H9 (cell line): Measurements from ENCODE around the gene B3GNT3. TPM values are rescaled to one million over a fixed set of nuclear protein-coding genes. Genes with fewer than 3 reads are reported as not detected.

ENCODE experiments used
- DNase-seq: peaks from one replicate; pipeline ENCODE4 v3.0.0-alpha.2; 2017
- H2AFZ ChIP-seq: one replicate; pipeline ENCODE4 v1.6.1; 2013; ENCODE audit warnings: mild to moderate bottlenecking, low read length, control low read depth, moderate library complexity
- H2AK5ac ChIP-seq: 2 replicates; pipeline ENCODE4 v1.6.1; 2013; ENCODE audit warnings: low read length, control low read depth, mixed read lengths; ENCODE audit not compliant: insufficient read length
- H2BK120ac ChIP-seq: one replicate; pipeline ENCODE4 v1.6.1; 2013; ENCODE audit warnings: low read depth, mild to moderate bottlenecking, low read length, control low read depth, inconsistent platforms; ENCODE audit not compliant: poor library complexity, severe bottlenecking
- H2BK12ac ChIP-seq: 2 replicates; pipeline ENCODE4 v1.6.1; 2013; ENCODE audit warnings: low read length, control low read depth, mixed read lengths, low read depth; ENCODE audit not compliant: insufficient read length
- H2BK15ac ChIP-seq: 2 replicates; pipeline ENCODE4 v1.6.1; 2013; ENCODE audit warnings: low read depth, low read length, control low read depth
- H2BK20ac ChIP-seq: one replicate; pipeline ENCODE4 v1.6.1; 2013; ENCODE audit warnings: low read depth, mild to moderate bottlenecking, low read length, control low read depth, inconsistent platforms; ENCODE audit not compliant: poor library complexity, severe bottlenecking
- H2BK5ac ChIP-seq: 2 replicates; pipeline ENCODE4 v1.6.1; 2013; ENCODE audit warnings: low read length, control low read depth, mixed read lengths; ENCODE audit not compliant: insufficient read length
- H3K14ac ChIP-seq: 2 replicates; pipeline ENCODE4 v1.6.1; 2013; ENCODE audit warnings: low read length, control low read depth; ENCODE audit not compliant: insufficient read depth
- H3K18ac ChIP-seq: 2 replicates; pipeline ENCODE4 v1.6.1; 2013; ENCODE audit warnings: low read depth, mild to moderate bottlenecking, mixed read lengths, low read length, control low read depth; ENCODE audit not compliant: insufficient read length
- H3K23ac ChIP-seq: 2 replicates; pipeline ENCODE4 v1.6.1; 2013; ENCODE audit warnings: low read length, control low read depth, mixed read lengths, low read depth; ENCODE audit not compliant: insufficient read length
- H3K23me2 ChIP-seq: 2 replicates; pipeline ENCODE4 v1.6.1; 2013; ENCODE audit warnings: low read depth, mild to moderate bottlenecking, mixed read lengths, low read length, control low read depth; ENCODE audit not compliant: insufficient read length, poor library complexity, severe bottlenecking
- H3K27ac ChIP-seq: 2 replicates; pipeline ENCODE4 v1.5.1; 2013; ENCODE audit warnings: low read length, control low read depth, mixed read lengths, low read depth; ENCODE audit not compliant: insufficient read length
- H3K27me3 ChIP-seq: 2 replicates; pipeline ENCODE4 v1.6.1; 2013; ENCODE audit warnings: low read length, control low read depth, inconsistent platforms; ENCODE audit not compliant: insufficient read depth
- H3K4ac ChIP-seq: 2 replicates; pipeline ENCODE4 v1.6.1; 2013; ENCODE audit warnings: low read depth, mild to moderate bottlenecking, control low read depth, inconsistent platforms, low read length, moderate library complexity
- H3K4me1 ChIP-seq: 2 replicates; pipeline ENCODE4 v1.6.1; 2013; ENCODE audit warnings: low read length, control low read depth, inconsistent platforms; ENCODE audit not compliant: insufficient read depth
- H3K4me2 ChIP-seq: 2 replicates; pipeline ENCODE4 v1.6.1; 2013; ENCODE audit warnings: low read length, control low read depth, mixed read lengths; ENCODE audit not compliant: insufficient read length, insufficient read depth
- H3K56ac ChIP-seq: 2 replicates; pipeline ENCODE4 v1.6.1; 2013; ENCODE audit warnings: low read depth, mild to moderate bottlenecking, mixed read lengths, low read length, control low read depth; ENCODE audit not compliant: insufficient read length
- H3K79me1 ChIP-seq: 2 replicates; pipeline ENCODE4 v1.6.1; 2013; ENCODE audit warnings: low read depth, mild to moderate bottlenecking, moderate library complexity, low read length, control low read depth, inconsistent platforms; ENCODE audit not compliant: insufficient read depth, poor library complexity, severe bottlenecking
- H3K79me2 ChIP-seq: 2 replicates; pipeline ENCODE4 v1.6.1; 2013; ENCODE audit warnings: low read length, control low read depth, inconsistent platforms; ENCODE audit not compliant: insufficient read depth
- H3K9ac ChIP-seq: 2 replicates; pipeline ENCODE4 v1.6.1; 2013; ENCODE audit warnings: low read length, control low read depth, mixed read lengths; ENCODE audit not compliant: insufficient read length; ENCODE audit errors: extremely low read depth
- H3K9me3 ChIP-seq: one replicate; pipeline ENCODE4 v1.6.1; 2013; ENCODE audit warnings: low read depth, low read length, inconsistent platforms; ENCODE audit not compliant: control insufficient read depth
- H3T11ph ChIP-seq: one replicate; pipeline ENCODE4 v1.6.1; 2013; ENCODE audit warnings: mild to moderate bottlenecking, low read length, control low read depth, inconsistent platforms
- H4K20me1 ChIP-seq: one replicate; pipeline ENCODE4 v1.6.1; 2013; ENCODE audit not compliant: control insufficient read depth, insufficient read length, insufficient read depth
- H4K5ac ChIP-seq: 2 replicates; pipeline ENCODE4 v1.6.1; 2013; ENCODE audit warnings: low read depth, mild to moderate bottlenecking, mixed read lengths, low read length, control low read depth; ENCODE audit not compliant: insufficient read length
- H4K8ac ChIP-seq: replicated peaks from 2 replicates; pipeline ENCODE4 v1.6.1; 2013; ENCODE audit warnings: low read length, control low read depth, mixed read lengths, low read depth; ENCODE audit not compliant: insufficient read length
- H4K91ac ChIP-seq: 2 replicates; pipeline ENCODE4 v1.6.1; 2013; ENCODE audit warnings: low read depth, mild to moderate bottlenecking, moderate library complexity, mixed read lengths, low read length, control low read depth; ENCODE audit not compliant: insufficient read length
- H3K27ac Mint-ChIP-seq, 3 experiments: 2 replicates in 2 of 3; 3 replicates in 1 of 3; pipeline ENCODE4 v1.8.0; 2020 to 2021; ENCODE audit warnings: mixed read lengths in 3 of 3, mild to moderate bottlenecking in 1 of 3, moderate library complexity in 1 of 3
- H3K27me3 Mint-ChIP-seq: 2 replicates; pipeline ENCODE4 v1.8.0; 2021; ENCODE audit warnings: low read depth, mild to moderate bottlenecking, moderate library complexity, mixed read lengths
- H3K36me3 Mint-ChIP-seq, 3 experiments: 2 replicates in 2 of 3; 3 replicates in 1 of 3; pipeline ENCODE4 v1.8.0; 2020 to 2021; ENCODE audit warnings: low read depth in 3 of 3, mixed read lengths in 3 of 3; ENCODE audit not compliant: insufficient read depth in 1 of 3
- H3K4me1 Mint-ChIP-seq, 2 experiments: 2 replicates each; pipeline ENCODE4 v1.8.0; 2020; ENCODE audit warnings: mixed read lengths in 2 of 2
- H3K4me3 Mint-ChIP-seq, 2 experiments: 2 replicates in 1 of 2; 3 replicates in 1 of 2; pipeline ENCODE4 v1.8.0; 2020 to 2021; ENCODE audit warnings: mild to moderate bottlenecking in 2 of 2, mixed read lengths in 2 of 2, moderate library complexity in 1 of 2
- H3K9me3 Mint-ChIP-seq, 2 experiments: 2 replicates in 1 of 2; 3 replicates in 1 of 2; pipeline ENCODE4 v1.8.0; 2020; ENCODE audit warnings: mild to moderate bottlenecking in 2 of 2, mixed read lengths in 2 of 2, moderate library complexity in 1 of 2
- WGBS: extraction: QIAGEN DNeasy Blood & Tissue Kit; methylation state at CpG from one replicate; pipeline ENCODE4 v1.1.7; 2013; ENCODE audit warnings: missing lambda C conversion rate, low lambda C conversion rate, mixed read lengths; ENCODE audit not compliant: insufficient read length; ENCODE audit errors: extremely low coverage; 5-methylcytosine and 5-hydroxymethylcytosine counted together
- total RNA-seq: library from RNA; stranded (reverse); gene quantifications from 2 replicates; pipeline ENCODE4 v1.2.1, GENCODE V29; 2021
- TF ChIP-seq, protein P1 (sequence below): fragments of 200-600 bp; sonication (generic); conservative IDR thresholded peaks from 3 replicates; pipeline ENCODE4 v1.8.0; 2021; ENCODE audit warnings: antibody characterized with exemption, mild to moderate bottlenecking

Gene B3GNT3
- total RNA-seq, 1 experiment from 2014 or later: 0.96 TPM

DNA sequence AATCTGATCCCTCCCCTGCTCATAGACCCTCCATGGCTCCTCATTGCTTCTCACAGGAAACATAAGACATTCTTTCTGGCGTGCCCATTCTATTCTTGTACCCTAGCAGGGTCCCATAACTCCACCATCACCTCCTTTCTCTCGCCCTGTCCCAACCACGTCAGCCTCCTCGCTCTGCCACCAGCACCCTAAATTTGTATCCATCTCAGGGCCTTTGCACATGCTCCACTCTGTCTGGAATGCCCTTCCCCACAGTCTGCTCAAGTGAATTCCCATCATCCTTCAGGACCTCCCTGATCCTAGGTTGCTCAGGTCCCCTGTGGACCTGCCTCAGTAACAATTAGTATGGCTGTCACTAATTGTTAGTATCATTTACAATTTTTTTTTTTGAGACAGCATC, 10.5 kb downstream of the B3GNT3 start:
- Mint-ChIP-seq H3K4me3 (no peak overlapping the region), H3K9me3 (no peaks in the 10 kb centered on the region; a peak in 1 of 5 replicates), H3K4me1 (no peaks in the 10 kb centered on the region), H3K27ac (no peak overlapping the region; a peak in 1 of 7 replicates), H3K27me3 (no peaks in the 10 kb centered on the region; the same call in 1 of the 2 replicates), H3K36me3 (no peaks in the 10 kb centered on the region)
- Histone ChIP-seq H2BK12ac (no peak overlapping the region), H2BK15ac (no peak overlapping the region), H2AK5ac (no peak overlapping the region), H2BK5ac (no peak overlapping the region), H3K79me2 (no peaks in the 10 kb centered on the region), H3K4me2 (no peak overlapping the region), H3K9ac (no peak overlapping the region), H4K8ac (no peak overlapping the region), H3T11ph (no peak overlapping the region), H4K5ac (no peak overlapping the region), H3K56ac (no peak overlapping the region), H2BK20ac (no peak overlapping the region), H3K18ac (no peak overlapping the region), H2BK120ac (no peak overlapping the region), H3K23me2 (no peaks in the 10 kb centered on the region), H4K20me1 (no peaks in the 10 kb centered on the region), H3K27ac (no peak overlapping the region), H2AFZ (no peak overlapping the region), H3K4me1 (no peaks in the 10 kb centered on the region), H3K79me1 (no peaks in the 10 kb centered on the region), H4K91ac (no peak overlapping the region), H3K27me3 (no peaks in the 10 kb centered on the region), H3K9me3 (no peaks in the 10 kb centered on the region), H3K23ac (no peak overlapping the region), H3K14ac (no peak overlapping the region), H3K4ac (no peak overlapping the region)
- WGBS: no CpG with 5 or more reads among the region's 4 CpGs
- TF ChIP-seq, protein P1, sequence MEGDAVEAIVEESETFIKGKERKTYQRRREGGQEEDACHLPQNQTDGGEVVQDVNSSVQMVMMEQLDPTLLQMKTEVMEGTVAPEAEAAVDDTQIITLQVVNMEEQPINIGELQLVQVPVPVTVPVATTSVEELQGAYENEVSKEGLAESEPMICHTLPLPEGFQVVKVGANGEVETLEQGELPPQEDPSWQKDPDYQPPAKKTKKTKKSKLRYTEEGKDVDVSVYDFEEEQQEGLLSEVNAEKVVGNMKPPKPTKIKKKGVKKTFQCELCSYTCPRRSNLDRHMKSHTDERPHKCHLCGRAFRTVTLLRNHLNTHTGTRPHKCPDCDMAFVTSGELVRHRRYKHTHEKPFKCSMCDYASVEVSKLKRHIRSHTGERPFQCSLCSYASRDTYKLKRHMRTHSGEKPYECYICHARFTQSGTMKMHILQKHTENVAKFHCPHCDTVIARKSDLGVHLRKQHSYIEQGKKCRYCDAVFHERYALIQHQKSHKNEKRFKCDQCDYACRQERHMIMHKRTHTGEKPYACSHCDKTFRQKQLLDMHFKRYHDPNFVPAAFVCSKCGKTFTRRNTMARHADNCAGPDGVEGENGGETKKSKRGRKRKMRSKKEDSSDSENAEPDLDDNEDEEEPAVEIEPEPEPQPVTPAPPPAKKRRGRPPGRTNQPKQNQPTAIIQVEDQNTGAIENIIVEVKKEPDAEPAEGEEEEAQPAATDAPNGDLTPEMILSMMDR: no peak
- no peak for DNase-seq
